Endothelial cell of umbilical vein (primary cell): Measurements from ENCODE around the gene TNFRSF1B. TPM values are rescaled to one million over a fixed set of nuclear protein-coding genes. Genes with fewer than 3 reads are reported as not detected.

Experiments
- BruUV-seq: library from RNA; stranded (reverse); fragments of 400-500 nt; replicated peaks from 2 replicates; lab custom pipeline; 2021; lab: Mats Ljungman, UMichigan
- CTCF ChIA-PET: fragments of 300-600, 350-600 bp; sonication (Branson Sonifier 250); formaldehyde crosslinking; loops from one replicate; lab custom pipeline; 2021; ENCODE audit warnings: antibody characterized with exemption, inconsistent platforms; lab: Charles Lee
- POLR2A ChIA-PET: fragments of 300-600, 350-600 bp; sonication (Branson Sonifier 250); formaldehyde crosslinking; loops from one replicate; lab custom pipeline; 2021; ENCODE audit warnings: antibody characterized with exemption, inconsistent platforms; lab: Charles Lee
- DNase-seq: peaks from one replicate; pipeline ENCODE4 v3.0.0-alpha.2; 2011; ENCODE audit warnings: low read depth, low spot score
- FAIRE-seq: peaks from 2 replicates; lab custom pipeline; 2011; peaks lifted over from hg19 to GRCh38; lab: Jason Lieb, UNC
- H2AFZ ChIP-seq: 2 replicates; pipeline ENCODE4 v1.6.0; 2012; ENCODE audit warnings: low read depth, low read length, control low read depth, inconsistent platforms
- H3K27ac ChIP-seq: 2 replicates; pipeline ENCODE4 v1.5.1; 2011; ENCODE audit warnings: low read depth, mild to moderate bottlenecking, control low read depth, low read length, moderate library complexity; ENCODE audit not compliant: insufficient read depth
- H3K27me3 ChIP-seq, 2 experiments: 2 replicates each; pipeline versions ENCODE4 v1.6.0 to v1.6.1; 2011; ENCODE audit warnings: low read length in 2 of 2, mixed read lengths in 1 of 2; ENCODE audit not compliant: control insufficient read depth in 2 of 2, insufficient read depth in 2 of 2
- H3K36me3 ChIP-seq, 2 experiments: 2 replicates in 1 of 2; 3 replicates in 1 of 2; pipeline ENCODE4 v1.5.1; 2011; ENCODE audit warnings: low read length in 2 of 2, mild to moderate bottlenecking in 1 of 2, moderate library complexity in 1 of 2; ENCODE audit not compliant: control insufficient read depth in 2 of 2, insufficient read depth in 2 of 2; ENCODE audit errors: extremely low read depth in 1 of 2
- H3K4me1 ChIP-seq: 3 replicates; pipeline ENCODE4 v1.5.1; 2011; ENCODE audit warnings: mild to moderate bottlenecking, low read length; ENCODE audit not compliant: control insufficient read depth, insufficient read depth; ENCODE audit errors: extremely low read depth
- H3K4me2 ChIP-seq: 2 replicates; pipeline ENCODE4 v1.6.1; 2011; ENCODE audit warnings: low read length, control low read depth, mixed read lengths; ENCODE audit not compliant: insufficient read depth
- H3K4me3 ChIP-seq, 3 experiments: fragments of 200-600 bp in 1 of 3; sonication (generic), shearing (Covaris generic) in 1 of 3; replicated peaks in 1 of 3; 2 replicates each; pipeline ENCODE4 v1.5.1; 2011 to 2016; ENCODE audit warnings: control low read depth in 3 of 3, low read length in 3 of 3, mild to moderate bottlenecking in 2 of 3, inconsistent platforms in 1 of 3, low read depth in 1 of 3, moderate library complexity in 1 of 3; ENCODE audit not compliant: insufficient read depth in 1 of 3
- H3K79me2 ChIP-seq: 2 replicates; pipeline ENCODE4 v1.6.0; 2012; ENCODE audit warnings: low read length, inconsistent platforms; ENCODE audit not compliant: control insufficient read depth, insufficient read depth
- H3K9ac ChIP-seq: replicated peaks from 2 replicates; pipeline ENCODE3; 2011; ENCODE audit warnings: low read length, control low read depth; ENCODE audit not compliant: insufficient read depth; ENCODE audit errors: extremely low read depth
- H3K9me1 ChIP-seq: replicated peaks from 3 replicates; pipeline ENCODE4 v1.6.0; 2011; ENCODE audit warnings: mild to moderate bottlenecking, low read length; ENCODE audit not compliant: control insufficient read depth, insufficient read depth; ENCODE audit errors: extremely low read depth
- H3K9me3 ChIP-seq: replicated peaks from 2 replicates; pipeline ENCODE4 v1.5.1; 2012; ENCODE audit warnings: low read length, inconsistent platforms; ENCODE audit not compliant: control insufficient read depth, insufficient read depth
- H4K20me1 ChIP-seq: replicated peaks from 2 replicates; pipeline ENCODE3; 2011; ENCODE audit warnings: mild to moderate bottlenecking, low read length; ENCODE audit not compliant: control insufficient read depth, insufficient read depth; ENCODE audit errors: extremely low read depth
- EZH2 ChIP-seq: IDR thresholded peaks from 2 replicates; pipeline ENCODE4 v1.6.1; 2012; ENCODE audit warnings: borderline replicate concordance, low read depth, mild to moderate bottlenecking, moderate library complexity, low read length, inconsistent platforms; ENCODE audit not compliant: severe bottlenecking
- FOS ChIP-seq: IDR thresholded peaks from 2 replicates; pipeline ENCODE4 v1.6.1; 2011; ENCODE audit warnings: mild to moderate bottlenecking, low read length, moderate library complexity, borderline replicate concordance; ENCODE audit not compliant: insufficient read depth
- JUN ChIP-seq: IDR thresholded peaks from 2 replicates; pipeline ENCODE4 v1.6.1; 2011; ENCODE audit warnings: borderline replicate concordance, low read depth; ENCODE audit not compliant: insufficient read length, insufficient read depth
- MYC ChIP-seq: IDR thresholded peaks from one replicate; pipeline ENCODE4 v1.6.1; 2011; ENCODE audit warnings: mild to moderate bottlenecking, low read depth, low read length
- POLR2A ChIP-seq: IDR thresholded peaks from 2 replicates; pipeline ENCODE4 v1.6.1; 2012; ENCODE audit warnings: low read depth, mild to moderate bottlenecking, control low read depth, low read length
- POLR2AphosphoS5 ChIP-seq: IDR thresholded peaks from 2 replicates; pipeline ENCODE4 v1.6.1; 2012; ENCODE audit warnings: low read depth, mild to moderate bottlenecking, control low read depth, low read length, moderate library complexity; ENCODE audit not compliant: insufficient read depth
- dilution Hi-C: fragments of 300-500 bp; cut with MboI; formaldehyde crosslinking; loops from one replicate; pipeline ENCODE4 v1.15.0; 2019; ENCODE audit warnings: low sequenced_read_pairs; ENCODE audit not compliant: extremely low pct_ligation_motif_present
- intact Hi-C: fragments of 100-400 bp; cut with micrococcal nuclease; formaldehyde crosslinking; loops from one replicate; pipeline ENCODE4 v1.10.0; 2022
- polyA plus RNA-seq, 4 experiments: library from polyadenylated mRNA; depleted of rRNA in 3 of 4; stranded (reverse) in 3 of 4; unstranded in 1 of 4; fragments of >200 nt; gene quantifications; 2 replicates each; pipeline versions ENCODE4 v1.2.1 to v1.2.3, GENCODE V29; 2011 to 2012; ENCODE audit warnings: missing spikeins in 1 of 4
- total RNA-seq: library from RNA; stranded (reverse); gene quantifications from 2 replicates; pipeline ENCODE4 v1.2.3, GENCODE V29; 2021
- TF ChIP-seq, protein P1 (sequence below): IDR thresholded peaks from 2 replicates; pipeline ENCODE4 v1.6.1; 2011; ENCODE audit not compliant: insufficient read depth, insufficient read length

Gene TNFRSF1B
- total and polyA plus RNA-seq, 2 donors (not counting 3 experiments of a cell fraction or from before 2014, with no cell fraction given) = 53.6 to 65.9 TPM

DNA sequence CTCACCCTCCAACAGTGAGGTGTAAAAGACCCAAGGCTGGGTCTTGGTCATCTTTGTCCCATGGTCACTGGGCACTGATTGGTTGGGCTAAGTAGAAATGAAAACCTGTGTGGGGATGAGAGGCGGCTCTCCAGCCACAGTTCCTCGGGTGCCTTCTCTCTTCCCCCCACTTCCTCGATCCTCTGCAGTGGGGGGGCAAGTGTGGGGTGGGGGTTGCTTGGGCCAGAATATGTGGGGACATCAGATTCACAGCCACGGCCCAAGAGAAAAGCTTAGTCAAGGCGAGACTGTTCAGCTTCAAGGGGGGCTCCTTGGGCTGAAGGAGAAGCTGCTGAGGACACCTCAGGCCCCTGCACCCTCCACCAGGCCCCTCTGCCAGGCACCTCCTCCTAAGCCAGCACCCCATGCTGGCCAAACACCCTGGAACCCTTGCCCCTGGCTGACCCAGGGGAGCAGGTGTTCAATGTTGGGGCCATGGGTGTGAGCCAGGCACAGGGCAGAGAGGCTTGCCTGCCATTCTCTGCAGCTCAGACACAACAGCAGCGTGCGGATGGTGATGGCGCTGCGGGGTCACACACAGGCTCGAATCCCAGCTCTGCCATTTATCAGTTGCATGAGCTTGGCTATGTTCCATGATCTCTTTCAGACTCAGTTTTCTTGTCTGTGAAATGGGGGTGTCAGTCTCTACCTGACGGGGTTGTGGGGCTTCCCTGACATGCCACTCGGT lies 21.0 kb upstream of the TNFRSF1B start:
- DNase-seq (no peak), FAIRE-seq (no peak)
- H3K9ac ChIP-seq = no peak overlapping the region
- dilution Hi-C loops = no loop called here
- CTCF ChIA-PET = interaction anchor here (1.0 to 2.0 kb wide), 6 partner anchors 9 to 34 kb away, joined by 3 to 8 read pairs (median 4); no protein-coding TSS in a partner anchor
- H2AFZ ChIP-seq = no peak overlapping the region
- intact Hi-C loops = no loop called here
- H3K27me3 ChIP-seq = no peaks in the 10 kb centered on the region
- no peaks in the 10 kb centered on the region for H4K20me1 ChIP-seq
- H3K9me3 ChIP-seq = no peaks in the 10 kb centered on the region
- no peak overlapping the region for H3K4me2 ChIP-seq
- H3K4me1 ChIP-seq = peaks cover 29% of the 10 kb centered on the region
- H3K27ac ChIP-seq = no peak overlapping the region
- H3K36me3 ChIP-seq = no peaks in the 10 kb centered on the region
- no peaks in the 10 kb centered on the region for H3K9me1 ChIP-seq
- H3K4me3 ChIP-seq = no peak overlapping the region
- no TSS peak for BruUV-seq
- no peaks in the 10 kb centered on the region for H3K79me2 ChIP-seq
- no peak for TF ChIP-seq JUN
- TF ChIP-seq MYC = no peak
- no peak for TF ChIP-seq FOS
- TF ChIP-seq, protein P1, sequence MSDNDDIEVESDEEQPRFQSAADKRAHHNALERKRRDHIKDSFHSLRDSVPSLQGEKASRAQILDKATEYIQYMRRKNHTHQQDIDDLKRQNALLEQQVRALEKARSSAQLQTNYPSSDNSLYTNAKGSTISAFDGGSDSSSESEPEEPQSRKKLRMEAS = no peak
- no peak for TF ChIP-seq POLR2AphosphoS5
- TF ChIP-seq EZH2 = no peak
- no peak for TF ChIP-seq POLR2A
- POLR2A ChIA-PET = no interaction called here
